Measurements from ENCODE around the gene SLC39A13.

Gene SLC39A13

GRCh38 chr11:47387944-47388696, 20.3 kb upstream of the SLC39A13 start:
- DNase-seq = no peak

DNA sequence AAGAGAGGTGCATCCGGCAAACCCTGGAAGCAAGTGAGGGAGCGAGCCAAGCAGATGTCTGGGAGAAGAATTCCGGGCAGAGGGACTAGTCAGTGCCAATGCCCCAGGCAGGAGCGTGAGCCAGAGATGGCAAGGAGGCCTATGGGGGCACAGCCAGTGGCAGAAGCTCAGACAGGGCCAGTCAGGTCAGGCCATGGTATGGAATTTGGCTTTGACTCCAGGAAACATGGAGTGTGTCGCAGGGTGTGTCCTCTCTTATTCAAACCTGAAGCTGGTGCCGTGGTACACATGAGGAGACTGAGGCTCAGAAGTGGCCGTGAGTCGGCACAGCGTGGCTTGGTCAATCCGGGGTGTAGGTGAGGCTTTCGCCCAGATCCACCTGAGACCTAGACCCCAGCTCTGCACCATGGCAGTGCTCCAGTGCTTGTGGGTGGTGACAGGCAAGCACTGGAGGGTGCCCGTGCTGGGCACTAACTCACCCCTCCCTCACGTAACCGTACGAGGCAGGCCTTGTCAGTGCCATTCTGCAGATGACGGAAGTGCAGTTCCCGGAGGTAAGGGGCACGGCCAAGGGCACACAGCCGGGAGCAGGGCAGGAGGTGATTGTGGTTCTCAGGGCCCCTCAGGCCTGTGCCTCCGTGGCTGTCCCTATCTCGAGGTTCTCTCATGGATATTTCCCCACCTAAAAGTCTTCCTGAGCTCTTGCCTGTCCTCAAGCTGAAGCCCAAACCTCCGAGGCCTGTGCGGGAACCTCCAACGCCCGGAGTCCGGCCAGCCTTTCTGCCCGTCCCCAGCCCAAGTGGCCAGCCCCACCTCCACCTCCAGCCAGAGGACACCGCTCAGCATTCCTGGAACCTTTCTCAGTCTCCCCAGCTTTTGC, 19.5 kb upstream of the SLC39A13 start:
- DNase-seq = no peak

GRCh38 chr11:47389577-47390421, 18.6 kb upstream of the SLC39A13 start:
- no peak for DNase-seq

DNA sequence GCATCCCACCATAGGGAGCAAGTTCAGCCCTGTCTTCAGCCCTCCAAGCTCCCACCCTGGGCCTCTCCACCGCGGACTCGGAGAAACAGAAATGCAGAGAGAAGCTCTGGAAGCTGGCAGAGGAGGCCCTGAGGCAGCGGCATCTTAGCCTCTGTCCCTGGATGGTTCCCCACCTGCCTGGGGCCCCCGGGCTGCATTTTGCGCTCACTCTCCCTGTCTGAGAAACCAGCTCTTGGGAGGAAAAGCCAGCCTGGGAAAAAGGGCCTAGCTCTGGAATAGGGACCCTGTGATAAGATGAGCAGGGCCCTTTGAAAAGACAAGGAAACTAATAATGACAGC, 18.0 kb upstream of the SLC39A13 start:
- no peak for DNase-seq

- DNase-seq = no peak
These were observed 17.3 kb upstream of the SLC39A13 start for GRCh38 chr11:47391077-47391583.

- no peak for DNase-seq
These were observed 16.5 kb upstream of the SLC39A13 start for GRCh38 chr11:47391711-47392432.

GRCh38 chr11:47392546-47393162, 15.7 kb upstream of the SLC39A13 start:
- no peak for DNase-seq

- DNase-seq = no peak
These were observed 15.0 kb upstream of the SLC39A13 start for GRCh38 chr11:47393163-47394049.

DNA sequence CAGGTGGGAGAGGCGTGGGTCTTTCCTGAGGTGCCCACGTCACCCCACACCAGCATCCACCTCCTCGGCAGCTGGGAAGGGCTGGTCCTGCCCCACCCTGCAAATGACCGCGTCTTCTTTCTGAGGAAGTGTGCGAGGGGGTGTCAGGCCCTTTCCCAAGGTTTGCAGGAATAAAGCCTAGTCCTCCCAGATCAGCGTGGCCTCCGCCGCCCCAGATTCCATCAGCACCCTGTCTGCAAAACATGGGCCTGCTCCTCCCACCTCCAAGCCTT, 14.4 kb upstream of the SLC39A13 start:
- DNase-seq = no peak

DNA sequence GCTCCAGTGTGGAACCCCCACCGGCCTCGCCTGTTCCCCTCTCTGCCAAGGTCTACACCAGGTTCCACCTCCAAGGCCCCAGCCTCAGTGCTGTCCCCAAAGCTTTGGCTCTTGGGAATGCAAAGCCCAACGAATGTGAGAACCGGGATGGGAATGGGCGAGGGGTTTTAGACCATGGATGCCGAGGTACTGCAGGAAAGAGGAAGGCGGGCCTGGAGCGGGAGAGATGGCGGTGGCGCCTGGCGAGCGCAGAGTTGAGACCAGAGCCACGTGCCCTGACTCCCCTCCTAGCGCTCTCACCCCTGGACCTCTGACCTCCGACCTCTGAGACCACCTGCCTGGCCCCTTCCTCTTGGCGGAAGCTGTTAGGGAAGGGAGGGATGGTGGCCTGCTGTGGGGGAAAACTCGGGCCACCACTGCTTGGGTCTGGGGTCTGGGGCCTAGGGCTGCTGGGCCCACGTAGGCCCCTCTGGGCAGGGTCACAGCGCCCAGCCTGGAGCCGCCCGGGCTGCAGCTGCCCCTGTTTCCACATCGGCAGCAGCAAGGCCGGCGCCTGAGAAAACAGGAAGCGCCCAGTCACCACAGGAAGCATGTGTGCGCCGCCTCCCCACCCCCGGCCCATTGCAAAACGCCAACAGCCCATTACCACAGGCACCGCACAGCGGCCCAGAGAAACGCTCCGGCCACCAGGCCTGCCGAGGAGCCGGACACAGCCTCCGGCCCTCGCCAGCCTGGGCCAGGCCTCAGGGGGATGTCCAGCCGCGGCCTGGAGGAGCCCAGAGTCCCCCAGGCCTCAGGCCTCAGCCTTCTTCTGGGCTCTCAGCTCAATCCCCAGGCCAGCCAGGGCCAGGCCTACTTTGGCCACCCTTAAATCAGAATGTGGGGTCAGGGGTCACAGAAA, 13.8 kb upstream of the SLC39A13 start:
- no peak for DNase-seq

DNA sequence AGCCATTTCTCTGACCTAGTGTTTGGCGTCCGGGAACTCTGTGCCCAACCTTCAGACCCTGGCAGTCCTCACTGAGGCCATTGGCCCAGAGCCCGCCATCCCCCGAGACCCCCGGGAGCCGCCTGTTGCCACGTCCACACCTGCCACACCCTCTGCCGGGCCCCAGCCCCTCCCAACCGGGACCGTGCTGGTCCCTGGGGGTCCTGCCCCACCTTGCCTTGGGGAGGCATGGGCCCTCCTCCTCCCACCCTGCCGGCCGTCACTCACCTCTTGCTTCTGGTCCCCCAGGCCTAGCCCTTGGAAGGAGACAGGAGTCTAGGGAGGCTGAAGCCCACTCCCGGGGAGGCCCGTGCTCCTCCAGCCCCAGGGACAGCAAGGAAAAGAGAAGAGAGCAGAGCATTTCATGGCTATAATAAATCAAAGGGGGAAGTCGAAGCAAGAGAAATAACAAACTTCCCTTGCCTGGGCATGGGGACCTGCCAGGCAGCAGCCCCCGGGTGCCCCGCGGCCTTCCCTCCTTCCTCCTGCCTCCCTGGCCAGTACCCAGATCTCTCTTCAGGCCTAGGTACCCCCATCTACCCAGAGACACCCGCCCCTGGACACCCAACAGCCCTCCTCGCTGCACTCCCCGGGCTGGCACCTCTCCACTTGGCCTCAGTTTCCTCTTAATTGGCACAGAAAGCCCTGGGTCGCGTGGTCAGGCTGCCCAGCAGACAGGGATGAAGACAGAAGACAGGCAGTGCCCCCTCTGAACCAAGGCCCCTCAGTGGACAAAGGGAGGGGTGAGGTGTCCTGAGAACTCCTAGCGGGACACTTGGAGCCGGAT, 13.0 kb upstream of the SLC39A13 start:
- no peak for DNase-seq

GRCh38 chr11:47396049-47396320, 12.4 kb upstream of the SLC39A13 start:
- no peak for DNase-seq

- DNase-seq = no peak
These were observed 10.4 kb upstream of the SLC39A13 start for GRCh38 chr11:47398011-47398410.

GRCh38 chr11:47398551-47398950, 9.8 kb upstream of the SLC39A13 start:
- no peak for DNase-seq

DNA sequence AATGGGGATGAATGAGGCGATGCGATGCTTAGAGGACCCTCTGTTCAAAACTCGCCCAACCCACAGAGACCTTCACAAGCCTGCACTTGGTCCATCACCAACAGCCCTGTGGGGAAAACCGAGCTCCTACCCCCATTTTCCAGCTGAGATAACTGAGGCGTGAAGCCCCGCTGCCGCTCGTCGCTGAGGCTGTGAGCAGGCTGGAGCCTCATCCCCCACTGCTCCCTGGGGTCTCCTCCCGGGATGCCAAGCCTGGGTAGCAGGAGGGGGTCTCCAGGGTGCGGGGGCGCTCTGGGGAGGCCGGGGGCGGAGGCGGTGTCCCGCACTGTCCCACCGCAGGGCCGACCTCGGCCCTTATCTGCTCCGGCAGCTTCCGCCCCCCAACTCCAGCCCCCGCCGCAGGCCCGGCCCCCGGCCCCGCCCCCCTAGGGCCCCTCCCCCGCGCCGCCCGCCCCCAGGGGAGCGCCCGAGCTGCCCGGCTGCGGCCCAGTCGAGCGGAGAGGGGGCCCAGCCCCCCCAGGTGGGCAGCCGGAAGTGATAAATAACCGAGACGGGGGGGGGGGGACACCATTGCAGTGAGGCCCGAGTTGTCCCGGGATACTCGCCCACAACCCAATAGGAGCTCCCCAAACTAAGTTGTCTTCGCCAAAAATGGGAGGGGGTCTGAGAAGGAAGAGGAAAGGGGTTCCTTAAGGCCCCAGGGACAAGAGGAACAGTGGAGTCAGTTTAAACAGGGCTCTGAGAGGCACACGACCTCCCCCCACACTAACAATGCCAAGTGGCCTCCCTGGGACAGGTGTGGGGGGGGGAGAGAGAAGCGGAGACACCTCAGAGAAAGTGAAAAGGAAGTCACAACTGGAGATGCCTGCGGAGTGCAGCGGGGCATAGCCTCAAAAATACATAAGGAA, 8.3 kb upstream of the SLC39A13 start:
- no peak for DNase-seq

GRCh38 chr11:47400768-47401279, 7.6 kb upstream of the SLC39A13 start:
- no peak for DNase-seq

DNA sequence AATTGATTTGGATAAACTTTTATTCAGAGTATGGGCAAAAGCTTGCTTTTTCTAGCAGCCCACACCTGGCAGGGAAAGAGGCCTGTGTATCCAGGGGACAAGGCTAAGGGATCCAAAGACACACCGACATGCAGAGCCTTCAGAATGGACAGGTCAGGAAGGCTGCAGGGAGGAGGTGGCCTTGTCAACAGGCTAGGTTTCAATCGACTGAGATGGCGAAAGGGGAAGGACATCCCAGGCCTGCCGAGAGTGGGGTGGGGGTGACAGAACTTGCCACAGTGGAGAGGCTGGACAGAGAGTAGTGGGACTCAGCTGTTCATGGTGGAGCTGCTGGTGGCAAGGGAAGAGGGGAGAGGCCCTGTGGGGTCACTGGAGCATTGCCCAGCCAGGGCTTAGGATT, 5.3 kb upstream of the SLC39A13 start:
- no peak for DNase-seq

GRCh38 chr11:47403571-47403970, 4.8 kb upstream of the SLC39A13 start:
- no peak for DNase-seq
